ENCODE results near the gene HTR7.
"Not testable (repeated sequence)": the region's sequence is repeated elsewhere in the genome, so short reads cannot be mapped to it uniquely, and the experiment has no call there.

Gene HTR7

DNA sequence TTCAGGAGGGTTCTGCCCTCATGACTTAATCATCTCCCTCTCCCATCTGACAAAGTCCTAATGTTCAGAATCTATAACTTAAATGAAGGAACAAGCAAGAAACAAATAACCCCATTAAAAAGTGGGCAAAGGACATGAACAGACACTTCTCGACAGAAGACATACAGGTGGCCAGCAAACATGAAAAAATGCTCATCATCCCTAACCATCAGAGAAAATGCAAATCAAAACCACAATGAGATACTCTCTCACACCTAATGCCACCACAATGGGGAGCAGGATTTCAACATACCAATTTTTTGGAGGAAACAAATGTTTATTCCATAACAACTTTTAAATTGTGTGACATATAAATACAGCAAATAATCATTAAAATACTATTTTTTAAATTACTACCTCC, 3.0 kb upstream of the HTR7 start:
- H3K4me3 ChIP-seq: no peak overlapping the region

DNA sequence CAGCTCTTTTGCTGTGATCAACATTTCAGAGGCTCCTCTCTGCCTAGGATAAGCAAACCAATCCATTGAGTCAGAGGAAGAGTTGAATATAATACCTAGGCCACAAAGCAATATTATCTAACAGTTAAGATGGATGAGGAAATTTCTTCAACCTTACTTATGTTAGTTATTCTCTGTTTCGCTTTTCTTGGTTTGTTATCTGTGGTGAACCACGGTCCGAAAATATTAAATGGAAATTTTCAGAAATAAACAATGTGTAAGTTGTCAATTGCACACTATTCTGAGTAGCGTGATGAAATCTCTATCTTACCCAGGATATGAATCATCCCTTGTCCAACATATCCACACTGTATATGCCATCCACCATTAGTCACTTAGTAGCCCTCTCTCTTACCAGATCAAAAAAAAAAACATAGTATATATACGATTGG, 1.5 kb upstream of the HTR7 start:
- H3K27ac ChIP-seq: no peak overlapping the region
- no peak overlapping the region for H3K4me3 ChIP-seq

More for the DNA sequence above, 3.0 kb upstream of the HTR7 start:
- no peak overlapping the region for H3K27ac ChIP-seq

DNA sequence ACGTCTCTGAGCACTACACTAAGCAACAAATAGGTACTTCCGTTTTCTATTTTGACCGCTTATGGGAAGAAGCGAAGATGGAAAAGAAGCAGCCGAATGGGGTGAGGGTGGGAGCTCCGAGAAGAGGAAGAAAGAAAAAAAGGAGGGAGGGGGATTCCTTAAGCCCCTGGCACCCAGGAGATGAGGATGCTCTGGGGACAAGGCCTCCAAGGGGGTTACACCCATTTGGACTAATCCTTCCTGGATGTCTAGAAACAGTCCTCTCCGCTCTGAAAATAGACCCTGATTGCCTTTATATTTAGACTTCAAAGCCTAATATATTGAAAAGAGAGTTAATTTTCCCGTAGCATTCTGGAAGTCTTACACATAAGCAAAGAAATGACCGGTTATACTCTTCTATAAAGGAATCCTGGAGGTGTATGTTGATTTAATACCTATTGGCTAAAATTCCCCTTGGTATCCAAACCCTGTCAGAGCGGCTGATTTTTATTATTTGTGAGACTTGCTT, 676 bp upstream of the HTR7 start:
- H3K27ac ChIP-seq: peak overlapping the region in 6 of 21 experiments; percentile 38 to 74 (median 62)
- H3K4me3 ChIP-seq: peak overlapping the region; percentile 47 to 64 (median 57)

DNA sequence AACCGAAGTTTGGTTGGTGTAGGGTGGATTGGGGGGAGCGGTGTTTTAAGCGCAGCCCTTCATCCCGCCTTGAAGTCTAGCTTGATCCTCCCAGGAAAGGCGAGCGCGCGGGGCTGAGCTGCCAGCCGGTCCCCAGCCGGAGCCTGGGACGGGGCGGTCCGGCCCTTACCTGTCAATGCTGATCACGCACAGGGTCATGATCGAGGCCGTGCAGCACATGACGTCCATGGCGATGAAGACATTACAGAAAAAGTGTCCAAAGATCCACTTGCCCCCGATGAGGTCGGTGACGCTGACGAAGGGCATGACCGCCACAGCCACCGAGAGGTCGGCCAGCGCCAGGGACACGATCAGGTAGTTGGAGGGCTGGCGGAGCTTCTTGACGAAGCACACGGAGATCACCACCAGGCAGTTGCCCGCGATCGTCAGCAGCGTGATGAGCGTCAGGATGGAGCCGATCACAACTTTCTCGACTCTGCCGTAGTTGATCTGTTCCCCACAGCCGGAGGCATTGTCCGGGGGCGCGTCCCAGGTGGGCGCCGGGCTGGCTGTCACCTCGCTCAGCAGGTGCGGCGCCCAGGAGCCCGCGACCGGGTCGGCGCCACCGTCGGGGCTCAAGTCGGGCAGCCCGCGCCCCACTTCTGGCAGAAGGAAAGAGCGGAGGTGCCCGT, 740 bp downstream of the HTR7 start:
- Histone ChIP-seq H3K4me3 (peak overlapping the region; percentile 47 to 64 (median 57)), H3K27ac (peak overlapping the region in 14 of 21 experiments; percentile 0 to 74 (median 46))

DNA sequence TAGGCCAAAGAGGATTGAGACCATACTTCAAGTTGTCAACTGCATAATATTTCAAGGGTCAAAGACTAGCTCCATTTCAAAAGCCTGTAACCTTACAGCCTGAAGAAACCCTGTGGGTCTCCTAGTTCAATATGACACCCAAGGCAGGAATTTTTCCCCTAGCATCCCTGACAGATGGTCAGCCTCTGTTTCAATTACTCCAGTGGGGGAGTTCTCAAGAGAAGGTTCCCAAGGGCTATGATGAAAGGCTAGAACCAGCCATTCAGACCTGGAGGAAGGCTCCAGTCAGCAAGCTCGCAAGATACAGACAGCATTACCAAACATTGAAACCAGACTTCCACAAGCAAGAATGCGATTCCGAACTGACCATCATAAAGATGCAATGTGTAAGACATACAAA, 1.6 kb downstream of the HTR7 start:
- peak overlapping the region in 3 of 7 experiments; percentile 5 to 63 (median 55) for H3K4me3 ChIP-seq
- H3K27ac ChIP-seq: no peak overlapping the region

DNA sequence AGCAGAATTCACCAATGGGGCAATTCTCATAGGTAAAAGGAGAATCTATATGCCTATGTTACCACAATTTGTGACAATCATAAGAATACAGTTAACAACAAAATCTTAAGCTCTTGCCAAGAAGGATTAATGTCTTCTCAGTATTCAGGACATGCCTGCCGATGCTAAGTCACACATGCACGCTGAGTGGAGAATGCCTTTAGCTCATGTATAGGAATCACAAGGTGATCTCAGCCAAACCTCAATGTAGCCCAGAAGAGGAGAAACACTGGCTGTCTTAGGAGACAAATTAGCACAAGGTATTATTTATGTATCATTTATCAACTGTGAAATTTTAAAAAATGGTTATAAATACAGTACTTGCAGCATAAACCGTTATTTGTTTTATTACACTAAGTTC, 2.7 kb downstream of the HTR7 start:
- H3K4me3 ChIP-seq: no peak overlapping the region

DNA sequence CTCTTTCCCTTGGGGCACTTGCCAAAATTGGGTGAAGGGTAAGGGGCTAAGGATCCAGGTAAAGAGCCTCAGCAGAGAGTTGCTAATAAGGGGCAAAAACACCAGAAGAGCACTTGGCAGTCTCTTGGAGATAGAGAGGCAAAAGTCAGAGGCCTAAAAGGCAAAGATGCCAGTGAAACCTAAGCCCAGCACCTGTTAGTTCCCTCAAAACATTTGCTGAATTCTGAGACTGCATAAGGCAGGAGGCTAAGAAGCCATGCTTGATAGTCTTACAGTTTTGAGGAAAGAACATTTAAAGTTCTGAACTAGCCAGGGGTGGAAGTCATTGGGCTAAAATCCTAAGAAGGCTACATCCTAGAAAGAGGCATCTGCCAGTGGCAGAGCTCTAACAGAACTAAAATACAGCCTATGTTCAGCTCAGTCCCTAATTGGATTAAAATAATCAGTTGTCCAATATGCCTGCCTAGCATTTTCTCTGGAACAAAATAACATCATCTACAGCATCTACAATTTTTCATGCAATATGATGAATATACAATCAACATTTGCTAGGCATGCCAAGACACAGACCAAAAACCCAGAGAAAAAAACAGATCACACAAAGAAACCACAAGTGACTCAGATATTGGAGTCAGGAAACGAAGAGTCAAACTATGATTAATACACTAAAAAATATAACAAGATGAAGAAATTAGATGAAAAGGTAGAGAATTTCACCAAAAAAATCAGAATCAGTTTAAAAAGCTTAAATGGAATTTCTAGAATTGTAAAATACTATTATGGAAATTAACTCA, 7.7 kb downstream of the HTR7 start:
- Histone ChIP-seq H3K4me3 (no peak overlapping the region), H3K27ac (peak overlapping the region in 2 of 21 experiments; percentile 48 to 59)

More for the DNA sequence above, 2.7 kb downstream of the HTR7 start:
- no peak overlapping the region for H3K27ac ChIP-seq

DNA sequence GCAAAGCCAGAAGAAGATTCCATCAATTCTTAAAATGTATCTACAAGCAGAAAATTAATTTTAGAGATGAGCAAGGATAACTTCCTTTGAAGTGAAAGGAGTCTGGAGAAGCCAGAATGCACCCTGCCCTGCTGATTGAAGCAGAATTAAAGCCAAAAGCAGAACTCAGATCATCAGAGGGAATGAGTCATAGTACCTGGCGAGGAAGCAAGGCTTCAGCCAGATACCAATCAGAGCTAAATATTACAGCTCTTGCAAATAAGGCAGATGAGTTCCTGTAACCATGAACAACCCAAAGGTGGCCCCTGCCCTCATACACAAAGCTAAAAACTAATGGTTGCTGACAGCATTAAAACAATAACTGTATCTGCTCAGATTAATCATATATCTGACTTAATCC, 10.4 kb downstream of the HTR7 start:
- peak overlapping the region in 1 of 21 experiments; percentile 57 for H3K27ac ChIP-seq
- H3K4me3 ChIP-seq: no peak overlapping the region

DNA sequence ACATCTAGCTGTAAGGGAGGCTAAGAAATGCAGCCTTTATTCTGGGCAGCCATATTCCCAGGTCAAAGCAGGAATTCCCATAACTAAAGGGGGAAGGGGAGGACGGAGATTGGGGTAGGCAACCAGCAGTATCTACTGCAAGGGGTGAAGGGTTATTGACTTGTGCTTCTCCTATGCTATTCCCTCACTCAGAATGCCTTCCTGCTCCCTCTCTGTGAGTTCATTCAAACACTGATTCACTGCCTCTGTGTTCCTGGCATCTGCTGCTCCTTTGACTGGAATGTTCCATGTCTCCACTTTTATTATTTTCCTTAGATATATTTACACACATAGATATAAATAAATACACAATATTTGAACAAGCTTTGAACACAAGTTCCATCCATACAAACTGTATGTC, 11.1 kb downstream of the HTR7 start:
- peak overlapping the region in 4 of 21 experiments; percentile 17 to 57 (median 39) for H3K27ac ChIP-seq
- no peak overlapping the region for H3K4me3 ChIP-seq

DNA sequence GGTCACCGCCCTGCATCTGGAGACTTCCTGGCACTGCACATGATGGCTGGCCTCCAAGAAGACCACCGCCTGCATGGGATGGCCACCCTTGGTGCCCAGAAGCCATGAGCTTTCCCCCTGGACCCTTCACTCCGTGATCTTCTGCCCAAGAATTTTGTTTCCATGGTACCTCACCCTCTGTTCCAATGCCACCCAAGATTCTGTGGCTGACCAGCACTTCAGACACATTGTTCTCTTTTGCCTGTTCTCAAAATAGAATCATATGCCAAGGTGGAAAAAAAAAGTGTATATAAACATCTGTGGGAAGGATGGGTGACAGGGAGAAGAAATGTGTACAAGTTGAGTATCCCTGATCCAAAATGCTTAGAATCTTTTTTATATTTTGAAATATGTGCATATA, 12.1 kb downstream of the HTR7 start:
- Histone ChIP-seq H3K4me3 (no peak overlapping the region), H3K27ac (no peak overlapping the region)

DNA sequence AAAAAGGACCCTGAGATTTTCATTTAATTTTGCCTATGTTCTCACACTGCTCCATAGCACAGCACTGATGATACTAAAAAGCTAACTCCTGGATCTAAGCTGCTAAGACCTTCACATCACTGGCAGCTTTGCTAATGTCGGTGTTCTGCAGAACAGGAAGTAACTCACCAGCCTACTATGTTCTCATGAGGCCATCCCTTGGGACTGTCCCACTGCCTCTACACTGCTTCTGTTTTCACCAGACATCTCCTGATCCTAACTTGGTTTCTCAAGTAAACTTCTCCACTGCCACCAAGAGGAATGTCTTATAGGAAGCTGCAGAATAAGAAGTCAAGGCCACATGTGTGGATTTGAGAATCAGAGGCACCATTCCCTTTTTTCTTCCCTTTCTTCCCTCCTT, 15.1 kb downstream of the HTR7 start:
- Histone ChIP-seq H3K4me3 (no peak overlapping the region), H3K27ac (no peak overlapping the region)

DNA sequence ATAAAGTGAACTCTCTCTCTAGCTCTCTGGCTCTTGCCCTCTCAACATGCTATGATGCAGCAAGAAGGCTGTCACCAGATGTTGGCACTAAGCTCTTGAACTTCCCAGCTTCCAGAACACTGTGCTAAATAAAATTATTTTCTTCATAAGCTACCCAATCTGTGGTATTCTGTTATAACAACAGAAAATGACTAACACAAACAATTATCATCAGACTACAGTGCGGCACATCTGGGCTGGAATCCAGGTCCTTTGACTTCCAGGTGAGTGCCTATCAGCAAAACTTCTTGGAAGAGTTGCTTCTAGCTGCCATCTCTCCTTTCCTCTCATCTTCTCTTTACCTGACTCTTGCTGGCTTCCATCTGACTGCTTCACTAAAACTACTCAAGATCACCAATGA, 20.4 kb downstream of the HTR7 start:
- Histone ChIP-seq H3K4me3 (no peak overlapping the region), H3K27ac (no peak overlapping the region)

DNA sequence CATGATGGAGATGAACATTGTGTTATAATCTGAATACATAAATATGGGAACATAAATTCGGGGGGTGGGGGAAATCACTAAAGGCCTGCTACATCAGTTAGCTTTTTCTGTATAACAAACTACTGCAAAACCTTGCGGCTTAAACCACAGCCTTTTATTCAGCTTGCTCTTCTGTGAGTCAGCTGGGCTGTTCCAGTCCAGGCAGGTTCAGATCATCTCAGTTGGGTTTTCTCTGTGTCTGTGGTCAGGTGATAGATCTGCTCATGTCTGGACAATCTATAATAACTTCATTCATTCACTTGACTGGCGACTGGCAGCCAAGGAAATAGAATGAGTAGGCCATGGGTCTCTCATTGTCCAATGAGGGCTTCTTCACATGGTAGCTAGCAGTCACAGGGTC, 23.5 kb downstream of the HTR7 start:
- Histone ChIP-seq H3K27ac (peak overlapping the region in 1 of 21 experiments; percentile 48), H3K4me3 (no peak overlapping the region)

DNA sequence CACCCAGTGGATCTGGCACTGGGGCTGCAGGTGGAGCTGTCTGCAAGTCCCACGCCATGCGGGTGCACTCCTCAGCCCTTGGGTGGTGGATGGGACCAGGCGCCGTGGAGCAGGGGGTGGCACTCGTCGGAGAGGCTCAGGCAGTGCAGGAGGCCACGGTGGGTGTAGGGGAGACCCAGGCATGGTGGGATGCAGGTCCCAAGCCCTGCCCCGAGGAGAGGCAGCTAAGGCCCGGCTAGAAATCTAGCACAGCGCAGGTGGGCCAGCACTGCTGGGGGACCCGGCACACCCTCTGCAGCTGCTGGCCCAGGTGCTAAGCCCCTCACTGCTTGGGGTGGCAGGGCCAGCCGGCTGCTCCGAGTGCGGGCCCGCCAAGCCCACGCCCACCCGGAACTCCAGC, 25.7 kb downstream of the HTR7 start:
- Histone ChIP-seq H3K27ac (no peak overlapping the region), H3K4me3 (no peak overlapping the region)

DNA sequence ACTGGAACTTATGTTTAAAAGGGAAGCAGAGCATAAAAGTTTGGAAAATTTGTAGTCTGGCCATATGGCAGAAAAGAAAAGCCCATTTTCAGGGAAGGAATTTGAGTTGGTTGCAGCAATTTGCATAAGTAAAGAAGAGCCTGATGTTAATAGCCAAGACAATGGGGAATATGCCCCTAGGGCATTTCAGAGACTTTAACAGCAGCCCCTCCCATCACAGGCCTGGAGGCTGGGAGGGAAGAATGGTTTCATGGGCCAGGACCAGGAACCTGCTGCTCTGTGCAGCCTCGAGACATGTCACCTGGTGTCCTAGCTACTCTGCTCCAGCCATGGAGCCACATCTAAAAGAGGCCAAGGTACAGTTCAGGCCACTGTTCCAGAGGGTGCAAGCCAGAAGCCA, 35.3 kb downstream of the HTR7 start:
- Histone ChIP-seq H3K27ac (no peak overlapping the region), H3K4me3 (no peak overlapping the region)

DNA sequence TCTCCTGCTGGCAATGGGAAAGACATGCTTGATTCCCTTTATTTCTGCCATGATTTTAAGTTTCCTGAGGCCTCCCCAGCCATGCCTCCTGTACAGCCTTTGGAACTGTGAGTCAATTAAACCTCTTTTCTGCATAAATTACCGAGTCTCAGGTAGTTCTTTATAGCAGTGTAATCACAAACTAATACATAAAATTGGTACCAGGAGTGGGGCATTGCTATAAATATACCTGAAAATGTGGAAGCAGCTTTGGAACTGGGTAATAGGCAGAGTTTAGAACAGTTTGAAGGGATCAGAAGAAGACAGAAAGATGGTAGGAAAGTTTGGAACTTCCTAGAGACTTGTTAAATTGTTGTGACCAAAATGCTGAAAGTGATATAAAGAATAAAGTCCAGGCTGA, 36.0 kb downstream of the HTR7 start:
- not testable (repeated sequence) for H3K27ac ChIP-seq, H3K4me3 ChIP-seq

DNA sequence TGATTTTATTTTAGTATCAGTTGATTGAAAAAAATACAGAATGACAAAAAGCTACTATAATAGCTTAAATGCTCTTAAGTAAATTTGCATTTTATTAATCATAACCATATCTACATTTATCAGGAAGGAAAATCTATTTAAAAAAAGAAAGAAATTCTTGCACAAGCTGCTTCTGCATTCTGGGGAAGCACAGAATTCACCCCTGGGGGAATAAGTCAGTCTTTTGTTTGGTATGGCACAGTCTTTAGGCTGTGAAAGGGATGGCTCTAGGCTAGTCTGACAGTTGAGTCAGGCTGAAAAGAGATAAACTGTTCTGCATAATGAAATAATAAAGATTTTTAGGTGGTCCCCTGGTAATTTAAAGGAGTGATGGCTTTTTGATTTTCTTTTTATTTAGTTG, 37.9 kb downstream of the HTR7 start:
- Histone ChIP-seq H3K4me3 (no peak overlapping the region), H3K27ac (no peak overlapping the region)

DNA sequence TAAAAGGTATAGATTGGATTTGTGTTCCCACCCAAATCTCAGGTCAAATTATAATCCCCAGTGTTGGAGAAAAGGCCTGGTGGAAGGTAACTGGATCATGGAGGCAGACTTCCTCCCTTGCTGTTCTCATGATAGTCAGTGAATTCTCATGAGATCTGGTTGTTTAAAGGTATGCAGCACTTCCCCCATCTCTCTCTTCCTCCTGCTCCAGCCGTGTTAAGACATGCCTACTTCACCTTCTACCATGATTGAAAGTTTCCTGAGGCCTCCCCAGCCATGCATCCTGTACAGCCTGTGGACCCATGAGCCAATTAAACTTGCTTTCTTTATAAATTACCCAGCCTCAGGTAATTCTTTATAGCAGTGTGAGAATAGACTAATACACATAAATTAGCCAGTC, 39.1 kb downstream of the HTR7 start:
- H3K4me3 ChIP-seq: no peak overlapping the region
- H3K27ac ChIP-seq: no peak overlapping the region

DNA sequence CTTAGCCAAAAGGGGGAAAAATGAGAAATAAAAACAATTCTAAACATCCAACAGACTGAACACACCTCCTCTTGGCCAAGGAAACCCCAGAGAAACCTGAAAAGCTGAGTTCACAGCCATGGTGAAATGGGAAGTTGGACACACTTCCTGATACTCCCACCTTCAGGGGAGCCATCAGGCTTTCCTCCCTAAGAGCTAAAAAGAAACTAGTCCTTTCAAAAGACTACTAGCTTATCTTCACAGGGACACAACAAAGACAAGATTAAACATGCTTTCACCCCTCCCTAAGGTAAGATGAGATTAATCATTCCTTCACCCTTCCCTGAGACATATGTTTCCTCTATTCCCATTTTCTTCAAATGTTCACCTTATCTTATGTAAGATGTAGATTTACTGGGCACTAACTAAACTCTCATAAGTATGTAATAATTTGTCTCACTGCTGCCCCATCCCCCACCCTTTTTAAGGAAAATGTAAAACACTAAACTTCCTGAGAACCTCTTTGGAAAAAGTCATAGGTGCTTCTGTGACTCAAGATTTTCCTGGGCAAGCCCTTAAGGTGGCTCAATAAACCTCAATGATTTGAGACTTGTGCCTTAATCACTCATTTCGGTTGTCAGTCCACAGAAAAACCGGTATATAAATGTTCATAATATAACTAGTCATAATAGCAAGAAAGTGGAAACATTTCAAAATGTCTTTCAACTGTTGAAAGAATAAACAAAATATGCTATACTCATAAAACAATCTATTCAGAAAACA, 40.5 kb downstream of the HTR7 start:
- Histone ChIP-seq H3K4me3 (no peak overlapping the region), H3K27ac (peak overlapping the region in 9 of 21 experiments; percentile 2 to 76 (median 52))

DNA sequence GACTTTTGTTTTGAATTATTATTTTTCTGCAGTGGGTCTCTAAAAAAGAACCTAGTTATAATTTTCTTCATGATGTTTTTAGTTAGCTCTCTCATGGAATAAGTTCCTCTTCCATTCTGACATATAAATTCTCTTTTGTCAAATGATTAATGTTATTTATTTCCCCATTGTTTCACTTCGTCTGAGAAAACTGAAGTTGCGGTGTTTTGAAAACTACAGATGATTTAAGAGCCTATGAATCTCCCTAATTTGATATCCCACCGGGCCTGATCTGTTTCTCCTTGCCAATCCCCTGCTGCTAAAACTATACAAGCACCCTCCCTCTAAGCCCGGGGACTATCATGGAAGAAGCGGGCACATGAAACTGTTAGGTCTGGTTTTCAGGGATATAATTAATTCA, 41.4 kb downstream of the HTR7 start:
- Histone ChIP-seq H3K27ac (peak overlapping the region in 7 of 21 experiments; percentile 2 to 76 (median 52)), H3K4me3 (no peak overlapping the region)

Measured in skin epidermis (tissue), 12 donors.